HUES64 (cell line): ENCODE measurements around the gene FBLN1.

Source experiments
- H3K27ac ChIP-seq: 2 replicates; pipeline ENCODE4 v1.7.0; 2013; ENCODE audit warnings: low read depth, low read length, inconsistent platforms
- H3K27me3 ChIP-seq: 2 replicates; pipeline ENCODE4 v1.6.1; 2013; ENCODE audit warnings: mild to moderate bottlenecking, low read length; ENCODE audit not compliant: insufficient read depth
- H3K36me3 ChIP-seq: 2 replicates; pipeline ENCODE4 v1.6.1; 2013; ENCODE audit warnings: mild to moderate bottlenecking, low read length; ENCODE audit not compliant: insufficient read depth
- H3K4me1 ChIP-seq: 2 replicates; pipeline ENCODE4 v1.6.1; 2013; ENCODE audit warnings: mild to moderate bottlenecking, low read length, moderate library complexity; ENCODE audit not compliant: insufficient read depth
- H3K4me3 ChIP-seq: 2 replicates; pipeline ENCODE4 v1.5.1; 2013; ENCODE audit warnings: mild to moderate bottlenecking, low read length, moderate library complexity
- H3K9ac ChIP-seq: 2 replicates; pipeline ENCODE4 v1.6.1; 2013; ENCODE audit warnings: mild to moderate bottlenecking, low read depth, low read length
- H3K9me3 ChIP-seq: 2 replicates; pipeline ENCODE4 v1.6.1; 2013; ENCODE audit warnings: low read depth, low read length; ENCODE audit not compliant: insufficient read depth
- WGBS: fragments of 150-250, 120-280 bp; methylation state at CpG from one replicate; pipeline ENCODE4 v1.1.7; 2013; ENCODE audit warnings: missing lambda C conversion rate; 5-methylcytosine and 5-hydroxymethylcytosine counted together

The FBLN1 gene

DNA sequence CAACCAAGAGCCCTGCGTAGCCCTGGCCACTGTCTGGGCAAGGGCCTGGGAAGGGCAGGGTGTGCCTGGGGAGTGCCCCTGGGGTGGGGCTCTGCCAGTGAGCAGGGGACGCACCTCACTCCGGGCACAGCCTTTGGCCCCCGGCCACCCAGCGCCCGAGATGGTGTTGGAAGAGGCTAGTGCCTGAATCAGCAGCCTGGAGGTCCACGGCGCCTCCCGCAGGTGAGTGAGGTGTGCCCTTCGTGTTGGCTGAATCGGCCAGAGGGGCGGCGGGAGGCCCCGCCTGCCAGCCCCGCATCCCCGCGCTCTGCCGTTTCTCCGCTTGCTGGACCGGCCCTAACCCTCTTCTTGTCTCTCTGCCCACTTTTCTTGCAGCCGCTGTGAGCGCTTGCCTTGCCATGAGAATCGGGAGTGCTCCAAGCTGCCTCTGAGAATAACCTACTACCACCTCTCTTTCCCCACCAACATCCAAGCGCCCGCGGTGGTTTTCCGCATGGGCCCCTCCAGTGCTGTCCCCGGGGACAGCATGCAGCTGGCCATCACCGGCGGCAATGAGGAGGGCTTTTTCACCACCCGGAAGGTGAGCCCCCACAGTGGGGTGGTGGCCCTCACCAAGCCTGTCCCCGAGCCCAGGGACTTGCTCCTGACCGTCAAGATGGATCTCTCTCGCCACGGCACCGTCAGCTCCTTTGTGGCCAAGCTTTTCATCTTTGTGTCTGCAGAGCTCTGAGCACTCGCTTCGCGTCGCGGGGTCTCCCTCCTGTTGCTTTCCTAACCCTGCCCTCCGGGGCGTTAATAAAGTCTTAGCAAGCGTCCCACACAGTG, 60.1 kb downstream of the FBLN1 start:
- WGBS, result 95% methylated on average over 44 of the region's 44 CpGs
- Histone ChIP-seq H3K27ac (no peak overlapping the region), H3K4me3 (no peak overlapping the region), H3K27me3 (no peaks in the 10 kb centered on the region), H3K4me1 (peaks cover 6% of the 10 kb centered on the region; the same call in 1 of the 2 replicates), H3K9ac (no peak overlapping the region), H3K36me3 (peaks cover 43% of the 10 kb centered on the region), H3K9me3 (peaks cover 19% of the 10 kb centered on the region)

DNA sequence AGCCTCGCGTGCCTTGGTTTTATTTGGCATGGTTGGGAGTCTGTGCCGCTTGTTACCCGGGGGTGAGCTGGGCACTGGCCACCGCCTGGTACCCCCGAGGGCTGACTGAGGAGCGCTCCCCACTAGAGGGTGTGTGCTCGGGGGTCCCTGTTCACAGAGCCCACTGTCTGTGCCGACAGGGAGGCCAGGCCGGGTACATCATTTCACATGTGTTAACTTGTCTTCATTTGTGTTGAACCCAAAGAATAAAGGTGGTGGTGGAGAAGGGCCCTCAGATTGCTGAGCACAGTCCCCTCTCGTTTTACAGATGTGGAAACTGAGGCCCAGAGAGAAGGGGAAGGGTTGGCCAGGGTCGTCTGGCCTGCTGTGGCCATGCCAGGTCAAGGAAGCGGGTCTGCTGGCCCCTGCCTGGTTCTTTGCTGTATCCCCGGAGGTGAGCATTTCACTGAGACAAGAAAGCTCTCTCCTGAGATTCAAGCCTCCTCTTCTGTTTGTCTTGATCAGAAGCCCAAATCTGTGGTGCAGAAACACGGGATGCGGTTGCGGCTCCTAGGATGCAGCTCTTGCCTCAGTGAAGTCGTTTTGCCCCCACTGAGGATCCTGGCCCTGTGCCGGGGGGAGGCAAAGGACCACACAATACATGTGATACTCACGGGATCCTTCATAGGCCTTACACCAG, 60.8 kb downstream of the FBLN1 start:
- WGBS, result 92% methylated on average over 20 of the region's 20 CpGs
- Histone ChIP-seq H3K27ac (no peak overlapping the region), H3K9me3 (peaks cover 19% of the 10 kb centered on the region), H3K9ac (no peak overlapping the region), H3K36me3 (peaks cover 36% of the 10 kb centered on the region), H3K4me1 (peaks cover 6% of the 10 kb centered on the region; the same call in 1 of the 2 replicates), H3K27me3 (no peaks in the 10 kb centered on the region), H3K4me3 (no peak overlapping the region)

DNA sequence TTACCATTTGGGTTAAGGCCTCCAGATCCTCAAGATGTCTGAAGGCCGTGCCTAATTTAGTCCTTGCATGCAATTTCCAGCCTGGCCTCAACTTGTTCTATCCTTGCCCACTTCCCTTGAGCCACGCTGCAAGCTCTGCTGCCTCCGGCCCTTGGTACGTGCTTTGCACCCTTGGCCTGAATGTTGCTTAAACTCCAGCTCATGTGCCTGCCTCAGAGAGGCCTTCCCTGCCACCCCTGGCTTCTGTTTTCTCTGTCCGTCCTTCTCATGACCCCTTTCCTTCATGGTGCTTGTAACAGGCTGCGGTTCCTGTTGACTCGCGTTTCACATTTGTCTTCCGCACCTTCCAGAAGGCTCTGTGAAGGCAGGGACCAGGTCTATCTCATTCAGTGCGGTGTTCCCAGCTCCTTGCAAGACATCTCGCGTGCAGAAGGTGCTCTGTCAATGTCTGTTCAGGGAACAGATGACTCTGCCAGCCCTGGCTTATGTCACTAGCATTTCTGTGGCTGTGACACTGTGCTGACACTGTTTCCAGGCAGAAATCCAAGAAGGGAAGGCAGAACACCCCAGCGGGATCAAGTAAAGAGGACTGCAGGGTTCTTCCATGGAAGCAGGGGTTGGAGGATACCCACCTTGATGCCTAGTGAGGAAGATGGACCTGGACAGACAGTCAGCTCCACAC, 61.8 kb downstream of the FBLN1 start:
- Histone ChIP-seq H3K27ac (no peak overlapping the region), H3K27me3 (no peaks in the 10 kb centered on the region), H3K4me3 (no peak overlapping the region), H3K4me1 (peaks cover 6% of the 10 kb centered on the region; the same call in 1 of the 2 replicates), H3K9ac (no peak overlapping the region), H3K9me3 (peaks cover 11% of the 10 kb centered on the region), H3K36me3 (peaks cover 26% of the 10 kb centered on the region; the same call in 1 of the 2 replicates)
- WGBS, result 94% methylated on average over 13 of the region's 13 CpGs

DNA sequence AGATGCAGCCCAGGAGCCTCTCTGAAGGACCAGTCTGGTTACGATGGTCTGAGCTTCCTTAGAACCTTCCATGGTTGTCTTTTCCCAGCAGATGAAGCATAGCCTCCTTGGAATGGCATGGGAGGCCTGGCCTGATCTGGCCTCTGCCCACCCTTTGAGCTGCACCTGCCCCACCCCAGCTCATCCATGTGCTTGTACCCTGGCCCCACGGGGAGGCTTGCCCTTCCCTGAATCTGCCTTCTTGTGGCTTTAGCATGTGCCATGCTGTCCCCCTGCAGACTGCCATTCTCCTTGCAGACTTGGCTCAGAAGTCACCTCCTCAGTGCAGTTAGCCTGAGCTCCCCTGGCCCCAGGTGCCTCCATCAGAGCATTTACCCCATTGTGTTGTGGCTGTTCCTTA, 62.5 kb downstream of the FBLN1 start:
- Histone ChIP-seq H3K27ac (no peak overlapping the region), H3K4me1 (peaks cover 6% of the 10 kb centered on the region; the same call in 1 of the 2 replicates), H3K9ac (no peak overlapping the region), H3K9me3 (peaks cover 4% of the 10 kb centered on the region), H3K36me3 (peaks cover 20% of the 10 kb centered on the region; the same call in 1 of the 2 replicates), H3K27me3 (no peaks in the 10 kb centered on the region), H3K4me3 (no peak overlapping the region)
- WGBS, result 94% methylated on average over 2 of the region's 2 CpGs

DNA sequence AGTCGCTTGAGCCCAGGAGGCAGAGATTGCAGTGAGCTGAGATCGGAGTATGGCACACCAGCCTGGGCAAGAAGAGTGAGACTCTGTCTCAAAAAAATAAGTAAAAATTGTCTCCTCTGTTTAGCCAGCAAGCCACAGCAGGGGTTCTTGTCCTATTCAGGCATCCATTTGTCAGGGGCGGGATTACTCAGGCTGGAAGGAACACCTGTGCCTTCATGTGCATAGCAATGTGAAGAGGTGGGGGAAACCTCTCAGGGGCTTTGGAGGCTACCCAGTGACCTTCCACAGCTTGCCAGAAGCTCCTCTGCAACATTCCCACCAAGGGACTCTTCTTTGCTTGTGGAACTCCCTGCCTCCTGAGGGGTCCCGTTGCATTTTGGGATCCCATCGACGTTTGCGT, 63.3 kb downstream of the FBLN1 start:
- WGBS, result 88% methylated on average over 7 of the region's 7 CpGs
- no peak overlapping the region for H3K4me3 ChIP-seq
- peaks cover 16% of the 10 kb centered on the region; the same call in 1 of the 2 replicates for H3K36me3 ChIP-seq
- no peak overlapping the region for H3K9ac ChIP-seq
- no peaks in the 10 kb centered on the region for H3K27me3 ChIP-seq
- H3K4me1 ChIP-seq, result peaks cover 6% of the 10 kb centered on the region; the same call in 1 of the 2 replicates
- H3K9me3 ChIP-seq, result peaks cover 5% of the 10 kb centered on the region; the same call in 1 of the 2 replicates
- H3K27ac ChIP-seq, result no peak overlapping the region

DNA sequence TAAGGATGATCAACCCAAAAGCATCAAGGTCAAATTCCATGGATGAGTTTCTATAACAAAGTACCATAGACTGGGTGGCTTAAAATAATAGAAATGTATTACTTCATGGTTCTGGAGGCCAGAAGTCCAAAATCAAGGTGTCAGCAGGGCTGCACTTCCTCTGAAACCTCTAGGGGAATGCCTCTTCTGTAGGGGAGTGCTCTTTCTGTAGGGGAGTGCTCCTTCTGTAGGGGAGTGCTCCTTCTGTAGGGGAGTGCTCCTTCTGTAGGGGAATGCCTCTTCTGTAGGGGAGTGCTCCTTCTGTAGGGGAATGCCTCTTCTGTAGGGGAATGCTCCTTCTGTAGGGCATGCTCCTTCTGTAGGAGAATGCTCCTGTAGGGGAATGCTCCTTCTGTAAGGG, 65.5 kb downstream of the FBLN1 start:
- Histone ChIP-seq H3K36me3 (peaks cover 4% of the 10 kb centered on the region; the same call in 1 of the 2 replicates), H3K9me3 (peaks cover 11% of the 10 kb centered on the region; the same call in 1 of the 2 replicates), H3K27ac (no peak overlapping the region), H3K27me3 (no peaks in the 10 kb centered on the region), H3K4me3 (no peak overlapping the region), H3K9ac (no peak overlapping the region), H3K4me1 (peaks cover 6% of the 10 kb centered on the region; the same call in 1 of the 2 replicates)

DNA sequence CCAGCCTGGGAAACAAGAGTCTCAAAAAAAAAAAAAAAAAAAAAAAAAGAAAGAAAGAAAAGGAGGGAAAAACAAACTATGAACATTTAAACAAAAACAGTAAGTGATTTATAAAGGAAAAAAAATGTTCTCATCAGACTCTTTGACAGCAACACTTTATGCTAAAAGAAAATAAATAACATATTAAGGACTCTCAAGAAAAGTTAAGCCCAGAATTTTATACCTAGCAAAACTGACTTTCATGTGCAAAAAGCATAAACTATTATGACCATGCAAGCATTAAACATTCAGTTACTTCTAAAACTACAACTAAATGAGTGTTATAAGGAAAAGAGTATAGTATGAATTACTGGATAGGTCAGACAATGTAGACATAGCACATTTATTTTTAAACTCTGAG, 68.4 kb downstream of the FBLN1 start:
- peaks cover 3% of the 10 kb centered on the region; the same call in 1 of the 2 replicates for H3K4me1 ChIP-seq
- H3K27me3 ChIP-seq, result no peaks in the 10 kb centered on the region
- H3K9ac ChIP-seq, result no peak overlapping the region
- H3K4me3 ChIP-seq, result no peak overlapping the region
- H3K27ac ChIP-seq, result no peak overlapping the region
- H3K36me3 ChIP-seq, result no peaks in the 10 kb centered on the region
- H3K9me3 ChIP-seq, result peaks cover 11% of the 10 kb centered on the region; the same call in 1 of the 2 replicates

DNA sequence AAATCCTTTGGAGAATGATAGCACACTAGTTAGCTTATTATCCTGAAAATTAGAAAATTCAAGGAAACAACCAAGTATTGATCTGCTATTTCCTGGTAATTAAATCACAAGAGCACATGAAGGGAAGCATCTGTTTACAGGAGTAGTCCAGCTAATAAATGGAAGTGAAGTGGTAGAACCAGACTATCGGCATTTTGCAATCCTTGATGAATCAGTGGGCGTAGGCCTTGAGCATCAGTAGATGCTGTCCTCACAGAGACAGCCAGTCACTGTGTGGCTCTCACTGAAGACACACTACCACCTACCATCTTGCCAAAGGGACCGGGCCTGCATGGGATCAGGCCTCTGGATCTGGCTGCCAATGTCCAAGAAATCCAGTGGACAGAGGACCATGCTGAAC, 69.8 kb downstream of the FBLN1 start:
- Histone ChIP-seq H3K36me3 (no peaks in the 10 kb centered on the region), H3K27me3 (no peaks in the 10 kb centered on the region), H3K4me3 (no peak overlapping the region), H3K9me3 (peaks cover 11% of the 10 kb centered on the region; the same call in 1 of the 2 replicates), H3K4me1 (no peaks in the 10 kb centered on the region), H3K27ac (no peak overlapping the region), H3K9ac (no peak overlapping the region)
- 94% methylated on average over 3 of the region's 3 CpGs for WGBS

DNA sequence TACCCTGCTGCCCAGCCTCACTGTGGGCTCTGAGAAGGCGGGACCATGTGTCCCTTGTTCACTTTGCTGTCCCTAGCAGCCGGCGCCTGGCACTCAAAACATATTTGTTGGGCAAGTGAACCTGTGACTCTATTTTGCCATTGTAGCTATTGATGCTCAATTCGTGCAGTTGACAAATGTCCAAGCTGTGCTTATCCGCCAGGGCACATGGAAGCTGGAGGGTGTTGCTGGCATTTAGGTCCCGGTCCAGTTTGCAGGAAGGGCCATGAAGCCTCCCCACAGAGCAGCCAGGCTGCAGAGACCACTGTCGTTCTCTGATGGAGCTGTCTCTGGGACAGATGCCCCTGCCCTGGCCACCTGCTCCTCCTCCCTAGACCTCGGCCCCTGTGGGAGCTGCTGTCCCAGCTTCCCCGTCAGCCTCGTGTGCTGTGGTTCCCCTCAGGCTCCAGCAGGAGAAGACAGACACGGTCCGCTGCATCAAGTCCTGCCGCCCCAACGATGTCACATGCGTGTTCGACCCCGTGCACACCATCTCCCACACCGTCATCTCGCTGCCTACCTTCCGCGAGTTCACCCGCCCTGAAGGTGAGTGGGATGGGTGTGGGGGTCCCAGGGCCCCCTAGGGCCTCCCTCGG, 71.5 kb downstream of the FBLN1 start:
- no peaks in the 10 kb centered on the region for H3K27me3 ChIP-seq
- WGBS, result 91% methylated on average over 23 of the region's 23 CpGs
- no peak overlapping the region for H3K9ac ChIP-seq
- H3K4me1 ChIP-seq, result no peaks in the 10 kb centered on the region
- peaks cover 4% of the 10 kb centered on the region; the same call in 1 of the 2 replicates for H3K36me3 ChIP-seq
- no peak overlapping the region for H3K4me3 ChIP-seq
- H3K9me3 ChIP-seq, result peaks cover 11% of the 10 kb centered on the region; the same call in 1 of the 2 replicates
- no peak overlapping the region for H3K27ac ChIP-seq

DNA sequence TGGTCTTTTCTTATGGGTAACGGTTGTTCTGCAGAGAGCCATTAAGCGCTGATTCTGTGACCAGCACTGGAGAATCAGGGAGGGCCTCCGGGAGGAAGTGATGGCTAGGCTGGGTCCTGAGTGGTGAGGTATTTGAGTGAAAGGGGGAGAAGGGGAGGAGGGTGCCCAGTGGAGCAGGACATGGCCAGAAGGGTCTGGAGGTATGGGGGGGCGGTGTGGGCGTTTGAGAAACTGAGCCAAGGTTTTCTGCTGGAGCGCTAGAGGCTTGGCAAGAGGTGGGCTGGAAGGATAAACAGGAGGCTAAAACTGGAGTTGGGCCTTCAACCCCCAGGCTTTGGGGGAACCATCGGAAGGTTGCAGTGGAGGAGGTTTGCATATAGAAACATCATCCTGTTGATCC, 72.5 kb downstream of the FBLN1 start:
- H3K4me3 ChIP-seq, result no peak overlapping the region
- H3K4me1 ChIP-seq, result no peaks in the 10 kb centered on the region

More for the DNA sequence above, 72.5 kb downstream of the FBLN1 start:
- Histone ChIP-seq H3K27me3 (no peaks in the 10 kb centered on the region), H3K36me3 (peaks cover 4% of the 10 kb centered on the region; the same call in 1 of the 2 replicates), H3K27ac (no peak overlapping the region), H3K9me3 (peaks cover 11% of the 10 kb centered on the region; the same call in 1 of the 2 replicates), H3K9ac (no peak overlapping the region)
- WGBS, result 95% methylated on average over 7 of the region's 7 CpGs
